Immature natural killer cell (primary cell): ENCODE data around the gene C22orf31. TPM values are rescaled to one million over a fixed set of nuclear protein-coding genes. Genes with fewer than 3 reads are reported as not detected.
A peak's percentile ranks its signal among the peaks of the same experiment; 100 is the strongest.
"Not testable (repeated sequence)": the region's sequence is repeated elsewhere in the genome, so short reads cannot be mapped to it uniquely, and the experiment has no call there.

Source experiments
- DNase-seq, 3 donors: peaks; one replicate each; pipeline ENCODE4 v3.0.0; 2022; ENCODE audit warnings: mixed read lengths in 1 of 3
- H3K27ac Mint-ChIP-seq, 6 donors: one replicate each; pipeline ENCODE4 v1.8.0; 2020; ENCODE audit warnings: mixed read lengths in 6 of 6, mild to moderate bottlenecking in 5 of 6, inconsistent platforms in 4 of 6, moderate library complexity in 3 of 6
- H3K27me3 Mint-ChIP-seq, 3 donors: one replicate each; pipeline ENCODE4 v1.8.0; 2020 to 2021; ENCODE audit warnings: low read depth in 3 of 3, mild to moderate bottlenecking in 3 of 3, mixed read lengths in 3 of 3, moderate library complexity in 3 of 3, inconsistent platforms in 1 of 3
- H3K36me3 Mint-ChIP-seq, 3 donors: one replicate each; pipeline ENCODE4 v1.8.0; 2020; ENCODE audit warnings: mixed read lengths in 3 of 3, inconsistent platforms in 2 of 3, mild to moderate bottlenecking in 2 of 3
- H3K4me1 Mint-ChIP-seq, 2 donors: one replicate each; pipeline ENCODE4 v1.8.0; 2020; ENCODE audit warnings: inconsistent platforms in 2 of 2, mild to moderate bottlenecking in 2 of 2, mixed read lengths in 2 of 2, moderate library complexity in 1 of 2
- H3K4me3 Mint-ChIP-seq, 5 donors: one replicate each; pipeline ENCODE4 v1.8.0; 2020; ENCODE audit warnings: mild to moderate bottlenecking in 5 of 5, mixed read lengths in 5 of 5, inconsistent platforms in 3 of 5, moderate library complexity in 3 of 5
- H3K9me3 Mint-ChIP-seq, 6 donors: one replicate each; pipeline ENCODE4 v1.8.0; 2020; ENCODE audit warnings: mild to moderate bottlenecking in 6 of 6, mixed read lengths in 6 of 6, inconsistent platforms in 4 of 6, moderate library complexity in 3 of 6
- polyA plus RNA-seq, 3 donors: library from polyadenylated mRNA; unstranded; fragments of 300-500 nt; fragmentation: Illumina TruSeq; gene quantifications; one replicate each; pipeline ENCODE4 v1.2.3, GENCODE V29; 2021

C22orf31 gene
- polyA plus RNA-seq, 3 donors from 2014 or later, result not detected

DNA sequence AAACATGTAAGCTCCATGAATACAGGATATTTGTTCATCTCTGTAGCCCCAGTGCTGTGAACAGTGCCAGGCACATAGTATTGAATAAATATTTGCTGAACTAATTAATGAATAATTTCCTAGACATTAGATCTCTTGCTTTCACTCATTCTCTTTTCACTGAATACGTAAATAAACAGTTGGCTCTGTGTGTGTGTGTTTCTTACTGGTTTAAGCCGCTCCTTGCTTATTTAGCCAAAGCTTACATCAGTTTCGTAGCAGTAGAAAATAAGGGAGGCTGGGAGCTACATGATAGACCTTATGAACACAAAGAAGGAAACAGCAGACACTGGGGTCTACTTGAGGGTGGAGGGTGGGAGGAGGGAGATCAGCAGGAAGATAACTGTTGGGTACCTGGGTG lies 28.4 kb upstream of the C22orf31 start:
- Mint-ChIP-seq H3K27ac (no peak overlapping the region), H3K36me3 (no peaks in the 10 kb centered on the region), H3K9me3 (no peaks in the 10 kb centered on the region), H3K4me3 (no peak overlapping the region), H3K27me3 (peaks cover 4 to 9% (median 6%) of the 10 kb centered on the region in 3 donors), H3K4me1 (no peaks in the 10 kb centered on the region)
- DNase-seq, result no peak

DNA sequence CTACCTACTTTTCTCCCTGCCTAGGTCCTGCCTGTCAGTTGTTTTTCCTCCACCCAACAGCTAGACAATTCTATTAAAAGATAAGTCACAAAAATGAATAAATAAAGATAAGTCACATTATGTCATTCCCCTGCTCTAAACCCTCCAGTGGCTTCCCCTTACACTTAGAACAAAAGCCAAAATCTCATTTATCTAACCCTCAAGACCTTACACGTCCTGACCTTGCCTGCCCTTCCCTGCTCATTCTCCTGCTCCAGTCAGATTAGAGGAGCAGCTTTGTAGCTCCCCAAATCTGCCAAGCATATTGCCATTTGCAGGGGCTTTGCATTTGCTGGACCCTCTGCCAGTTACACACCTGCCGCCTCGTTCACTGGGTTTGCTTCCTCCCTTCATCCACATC lies 27.9 kb upstream of the C22orf31 start:
- Mint-ChIP-seq H3K27ac (no peak overlapping the region), H3K27me3 (peaks cover 4 to 12% (median 6%) of the 10 kb centered on the region in 3 donors), H3K9me3 (no peaks in the 10 kb centered on the region), H3K36me3 (no peaks in the 10 kb centered on the region), H3K4me1 (no peaks in the 10 kb centered on the region), H3K4me3 (no peak overlapping the region)
- no peak for DNase-seq

DNA sequence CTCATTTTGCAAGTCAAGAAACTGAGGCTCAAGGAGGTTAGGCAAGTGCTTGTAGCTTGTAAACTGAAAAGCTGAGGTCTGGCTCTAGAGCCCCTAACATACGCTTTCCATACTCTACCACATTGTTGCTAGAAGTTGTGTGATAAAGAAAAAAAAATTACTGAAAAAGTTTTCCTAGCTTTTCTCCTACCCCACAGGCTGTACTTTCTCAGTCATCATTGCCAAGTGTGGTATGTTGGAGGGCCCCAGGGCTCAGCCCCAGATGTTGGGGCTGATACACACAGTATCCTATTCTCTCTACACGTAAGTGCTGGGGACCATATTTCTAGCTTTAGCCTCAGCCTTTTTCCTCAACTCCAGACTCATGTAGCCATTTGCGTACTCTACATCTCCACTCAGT lies 27.2 kb upstream of the C22orf31 start:
- no peaks in the 10 kb centered on the region for H3K4me1 Mint-ChIP-seq
- peaks cover 4 to 12% (median 9%) of the 10 kb centered on the region in 3 donors for H3K27me3 Mint-ChIP-seq
- no peak overlapping the region for H3K4me3 Mint-ChIP-seq
- no peaks in the 10 kb centered on the region for H3K36me3 Mint-ChIP-seq
- DNase-seq, result no peak
- H3K9me3 Mint-ChIP-seq, result peaks cover 0 to 3% (median 0%) of the 10 kb centered on the region in 6 donors
- no peak overlapping the region for H3K27ac Mint-ChIP-seq

DNA sequence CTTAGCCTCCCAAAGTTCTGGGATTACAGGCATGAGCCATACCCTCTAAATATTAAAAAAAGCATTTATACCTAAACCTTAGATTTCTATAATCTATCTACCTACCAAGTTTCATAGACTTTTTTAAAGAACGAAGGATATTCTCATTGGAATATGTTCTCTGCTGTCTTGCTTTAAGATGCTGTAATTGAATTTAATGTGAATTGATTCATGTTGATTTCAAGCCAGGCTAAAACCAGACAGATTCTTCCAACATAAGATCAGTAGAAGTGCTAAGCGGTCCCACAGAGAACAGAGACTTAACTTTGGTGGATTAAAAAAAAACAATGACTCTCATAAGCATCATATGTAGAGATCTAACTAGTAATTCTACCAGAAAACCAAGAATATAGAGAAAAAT lies 25.4 kb upstream of the C22orf31 start:
- H3K4me1 Mint-ChIP-seq, result no peaks in the 10 kb centered on the region
- peaks cover 4 to 21% (median 15%) of the 10 kb centered on the region in 3 donors for H3K27me3 Mint-ChIP-seq
- H3K36me3 Mint-ChIP-seq, result no peaks in the 10 kb centered on the region
- no peak overlapping the region for H3K27ac Mint-ChIP-seq
- H3K9me3 Mint-ChIP-seq, result peaks cover 0 to 3% (median 0%) of the 10 kb centered on the region in 6 donors
- DNase-seq, result no peak
- no peak overlapping the region for H3K4me3 Mint-ChIP-seq

DNA sequence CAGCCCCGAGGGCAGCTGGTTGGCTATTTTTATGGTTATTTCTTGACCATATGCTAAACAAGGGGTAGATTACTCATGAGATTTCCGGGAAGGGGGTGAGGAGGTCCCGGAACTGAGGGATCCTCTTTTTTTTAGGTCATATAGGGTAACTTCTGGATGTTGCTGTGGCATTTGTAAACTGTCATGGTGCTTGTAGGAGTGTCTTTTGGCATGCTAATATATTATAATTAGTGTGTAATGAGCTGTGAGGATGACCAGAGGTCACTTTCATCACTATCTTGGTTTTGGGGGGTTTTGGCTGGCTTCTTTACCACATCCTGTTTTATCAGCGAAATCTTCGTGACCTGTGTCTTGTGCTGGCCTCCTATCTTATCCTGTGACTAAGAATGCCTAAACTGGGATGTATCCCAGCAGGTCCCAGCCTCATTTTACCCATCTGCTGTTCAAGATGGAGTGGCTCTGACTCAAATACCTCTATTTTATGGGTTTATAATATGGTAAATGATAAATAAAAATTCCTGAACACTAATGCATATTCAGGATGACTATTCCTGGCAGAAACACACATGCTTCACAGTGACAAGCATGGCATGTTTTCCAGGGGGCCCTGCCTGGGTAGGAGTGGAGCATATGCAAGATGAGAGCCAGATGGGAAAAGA lies 22.4 kb upstream of the C22orf31 start:
- Mint-ChIP-seq H3K27ac (no peak overlapping the region), H3K4me3 (no peak overlapping the region)

DNA sequence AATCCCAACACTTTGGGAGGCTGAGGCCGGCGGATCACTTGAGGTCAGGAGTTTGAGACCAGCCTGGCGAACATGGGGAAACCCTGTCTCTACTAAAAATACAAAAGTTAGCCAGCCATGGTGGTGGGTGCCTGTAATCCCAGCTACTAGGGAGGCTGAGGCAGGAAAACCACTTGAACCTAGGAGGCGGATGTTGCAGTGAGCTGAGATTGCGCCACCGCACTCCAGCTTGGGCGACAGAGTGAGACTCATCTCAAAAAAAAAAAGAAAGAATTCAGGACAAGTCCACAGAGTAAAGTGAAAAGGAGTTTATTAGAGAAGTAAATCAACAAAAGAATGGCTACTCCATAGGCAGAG lies 21.9 kb upstream of the C22orf31 start:
- not testable (repeated sequence) for DNase-seq, H3K9me3 Mint-ChIP-seq, H3K27ac Mint-ChIP-seq, H3K4me3 Mint-ChIP-seq, H3K36me3 Mint-ChIP-seq
- Mint-ChIP-seq H3K4me1 (peaks cover 21 to 27% of the 10 kb centered on the region in 2 donors), H3K27me3 (peaks cover 7 to 18% (median 13%) of the 10 kb centered on the region in 3 donors)

More for the DNA sequence above, 22.4 kb upstream of the C22orf31 start:
- H3K4me1 Mint-ChIP-seq, result peaks cover 16 to 22% of the 10 kb centered on the region in 2 donors
- H3K36me3 Mint-ChIP-seq, result no peaks in the 10 kb centered on the region
- peaks cover 2 to 18% (median 13%) of the 10 kb centered on the region in 3 donors for H3K27me3 Mint-ChIP-seq
- H3K9me3 Mint-ChIP-seq, result peaks cover 0 to 3% (median 0%) of the 10 kb centered on the region in 6 donors
- no peak for DNase-seq

DNA sequence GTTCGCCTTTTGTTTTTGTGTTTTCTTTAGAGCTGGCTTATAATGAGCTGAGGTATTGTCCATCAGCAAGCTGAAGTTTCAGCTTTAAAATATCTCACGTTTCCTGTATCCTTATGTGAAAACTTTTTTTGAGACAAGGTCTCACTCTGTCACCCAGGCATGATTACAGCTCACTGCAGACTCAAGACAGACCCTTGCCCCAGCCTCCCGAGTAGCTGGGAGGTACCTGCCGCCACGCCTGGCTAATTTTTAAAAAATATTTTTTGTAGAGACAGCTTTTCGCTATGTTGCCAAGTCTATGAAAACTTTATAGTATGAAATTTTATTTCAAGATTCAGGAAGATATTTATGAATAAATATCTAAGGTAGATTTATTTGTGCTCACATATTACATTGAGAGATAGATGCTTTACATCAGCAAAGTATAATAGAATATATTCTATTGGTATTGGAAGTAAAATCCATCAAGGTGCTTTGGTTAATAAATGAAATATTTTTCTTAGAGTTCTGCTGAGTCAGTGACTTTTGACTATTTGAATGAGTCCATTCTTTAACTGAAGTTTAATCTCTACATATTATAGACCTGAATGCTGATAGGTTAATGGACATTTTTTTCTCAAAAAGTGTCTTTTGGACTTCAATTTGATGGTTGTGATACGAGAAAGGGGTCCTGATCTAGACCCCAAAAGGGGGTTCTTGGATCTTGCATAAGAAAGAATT lies 21.4 kb upstream of the C22orf31 start:
- H3K27ac Mint-ChIP-seq, result no peak overlapping the region
- no peaks in the 10 kb centered on the region for H3K36me3 Mint-ChIP-seq
- no peak for DNase-seq
- H3K9me3 Mint-ChIP-seq, result peaks cover 0 to 3% (median 0%) of the 10 kb centered on the region in 6 donors
- H3K4me3 Mint-ChIP-seq, result no peak overlapping the region
- peaks cover 21 to 31% of the 10 kb centered on the region in 2 donors for H3K4me1 Mint-ChIP-seq
- peaks cover 11 to 18% (median 13%) of the 10 kb centered on the region in 3 donors for H3K27me3 Mint-ChIP-seq

DNA sequence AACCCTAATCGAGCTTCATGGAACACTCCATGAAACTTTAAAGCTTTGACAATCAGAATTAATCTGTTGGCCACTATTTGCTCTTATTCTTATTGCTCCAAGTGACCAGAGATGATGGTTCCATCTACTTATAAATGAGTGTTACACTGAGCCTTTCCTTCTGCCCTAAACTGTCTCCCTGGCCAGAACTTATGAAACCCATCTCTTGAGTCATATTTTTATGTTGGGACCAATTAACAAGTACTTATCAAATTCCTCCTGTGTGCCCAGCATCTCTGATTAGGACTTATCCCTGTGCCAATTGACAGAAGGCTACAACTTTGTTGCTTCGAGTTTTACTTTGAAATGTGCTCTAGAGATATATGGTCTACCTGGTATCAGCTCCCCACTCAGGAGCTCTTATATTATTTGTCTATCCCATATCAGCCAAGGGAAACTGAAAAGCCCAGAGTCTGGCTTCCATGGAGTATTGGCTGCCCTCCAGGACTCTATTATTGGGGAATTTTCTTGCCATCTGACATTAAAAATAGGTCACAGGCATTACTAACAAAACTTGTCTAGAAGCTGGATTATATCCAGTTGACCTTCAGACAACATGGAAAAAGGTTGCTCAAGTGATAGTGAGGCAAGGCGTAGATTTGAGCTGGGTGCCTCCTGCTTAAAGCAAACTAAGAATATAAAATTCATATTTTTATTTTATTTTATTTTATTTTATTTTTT lies 20.0 kb upstream of the C22orf31 start:
- H3K9me3 Mint-ChIP-seq, result peaks cover 0 to 3% (median 0%) of the 10 kb centered on the region in 6 donors
- H3K27ac Mint-ChIP-seq, result no peak overlapping the region
- peaks cover 21 to 31% of the 10 kb centered on the region in 2 donors for H3K4me1 Mint-ChIP-seq
- H3K27me3 Mint-ChIP-seq, result peaks cover 13 to 18% (median 13%) of the 10 kb centered on the region in 3 donors
- no peak overlapping the region for H3K4me3 Mint-ChIP-seq
- H3K36me3 Mint-ChIP-seq, result no peaks in the 10 kb centered on the region
- no peak for DNase-seq

DNA sequence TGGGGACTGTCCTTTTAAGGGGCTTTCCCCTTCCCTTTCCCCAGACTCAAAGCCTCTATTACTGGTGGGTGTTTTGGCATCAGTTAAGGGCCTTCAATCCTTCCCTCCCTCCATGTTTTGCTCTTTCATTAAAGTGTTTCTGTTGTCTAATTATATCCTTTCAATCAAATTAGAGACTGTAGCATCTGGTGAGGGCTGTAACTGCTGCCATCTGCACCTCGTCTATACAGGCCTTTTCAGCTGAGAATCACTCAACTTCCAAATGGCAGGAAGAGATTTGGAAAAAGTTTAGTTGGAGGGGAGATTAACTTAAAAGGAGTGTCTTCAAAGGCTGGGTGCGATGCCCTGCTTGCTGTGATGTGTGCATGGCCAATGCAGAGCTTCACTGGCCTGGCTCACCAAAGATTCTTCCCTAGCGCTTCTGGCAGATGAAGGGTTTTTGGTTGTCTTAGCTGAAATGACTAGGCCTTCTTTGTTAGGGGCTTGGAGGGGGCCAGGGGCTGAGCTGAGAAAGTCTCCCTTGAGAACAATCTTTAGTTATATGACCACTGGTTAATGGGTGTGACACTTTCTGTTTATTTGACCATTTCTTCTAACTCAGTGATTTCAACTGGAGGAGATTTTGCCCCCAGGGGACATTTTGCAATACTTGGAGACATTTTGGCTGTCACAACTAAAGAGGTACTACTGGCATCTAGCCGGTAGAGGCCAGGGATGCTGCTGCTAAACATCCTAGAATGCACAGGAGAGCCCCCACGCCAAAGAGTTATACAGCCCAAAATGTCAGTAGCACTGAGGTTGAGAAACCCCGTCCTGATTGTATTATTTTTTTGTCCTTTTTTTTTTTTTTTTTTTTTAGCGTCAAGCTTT lies 18.7 kb upstream of the C22orf31 start:
- peak overlapping the region in 2 of 6 donors; percentile 7 for H3K27ac Mint-ChIP-seq
- H3K4me1 Mint-ChIP-seq, result peaks cover 21 to 31% of the 10 kb centered on the region in 2 donors
- H3K36me3 Mint-ChIP-seq, result no peaks in the 10 kb centered on the region
- DNase-seq, result no peak
- H3K27me3 Mint-ChIP-seq, result peaks cover 13 to 24% (median 21%) of the 10 kb centered on the region in 3 donors
- peaks cover 0 to 3% (median 0%) of the 10 kb centered on the region in 6 donors for H3K9me3 Mint-ChIP-seq
- H3K4me3 Mint-ChIP-seq, result peak overlapping the region in 1 of 5 donors; percentile 50

DNA sequence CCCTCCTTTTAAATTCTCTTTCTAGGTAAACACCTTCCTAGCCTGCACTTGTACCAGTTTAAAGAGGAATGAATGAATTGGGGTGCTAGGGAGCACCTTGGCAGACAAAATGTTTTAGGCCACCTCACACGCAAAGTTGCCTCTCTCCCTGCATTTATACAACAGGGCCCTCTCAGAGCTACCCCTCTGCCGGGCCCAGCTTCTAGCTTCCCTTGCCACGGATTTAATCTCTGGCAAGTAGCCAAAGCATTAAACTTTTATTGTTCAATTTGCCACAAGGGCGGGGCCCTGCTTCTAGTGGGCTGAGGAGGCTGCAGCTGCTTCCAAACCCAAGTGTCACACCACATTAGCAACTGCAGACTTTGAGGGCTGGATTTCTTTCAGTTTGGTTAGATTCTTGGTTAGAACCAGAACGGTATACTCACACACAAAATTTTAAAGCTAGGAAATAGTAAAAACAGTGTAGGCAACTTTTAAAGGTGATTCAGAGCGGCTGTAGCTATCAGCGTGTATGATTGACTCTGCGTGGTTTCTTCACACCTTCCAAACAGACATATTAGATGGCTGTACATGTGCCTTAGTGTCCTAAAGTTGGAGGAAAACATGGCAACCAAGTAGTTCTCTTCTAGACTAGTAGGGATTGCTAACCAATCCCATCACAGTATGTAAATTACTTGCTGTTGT lies 17.7 kb upstream of the C22orf31 start:
- Mint-ChIP-seq H3K27ac (peak overlapping the region in 2 of 6 donors; percentile 7 to 43), H3K27me3 (peaks cover 11 to 32% (median 22%) of the 10 kb centered on the region in 3 donors), H3K36me3 (no peaks in the 10 kb centered on the region), H3K9me3 (peaks cover 0 to 3% (median 0%) of the 10 kb centered on the region in 6 donors), H3K4me1 (peaks cover 22 to 35% of the 10 kb centered on the region in 2 donors), H3K4me3 (peak overlapping the region in 4 of 5 donors; percentile 6 to 50 (median 19))
- peak; percentile 44 to 69 (median 57) for DNase-seq

DNA sequence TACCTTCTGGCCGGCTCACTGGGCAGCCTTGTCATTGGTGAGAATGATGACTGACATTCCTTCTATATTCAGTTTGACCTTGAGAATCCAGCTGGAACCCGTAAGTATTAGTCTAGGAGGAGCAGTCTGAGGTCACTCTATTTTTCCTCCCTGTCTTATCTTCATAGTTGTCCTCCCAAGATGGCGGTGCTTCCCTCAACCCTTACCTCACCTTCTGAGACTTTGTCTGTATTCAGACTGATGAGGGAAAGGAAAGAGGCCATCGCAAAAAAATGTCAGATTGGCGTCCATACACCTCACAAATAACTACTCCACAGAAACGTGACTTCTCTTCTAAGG lies 17.2 kb upstream of the C22orf31 start:
- Mint-ChIP-seq H3K27ac (no peak overlapping the region), H3K4me1 (peaks cover 24 to 40% of the 10 kb centered on the region in 2 donors), H3K4me3 (no peak overlapping the region)

DNA sequence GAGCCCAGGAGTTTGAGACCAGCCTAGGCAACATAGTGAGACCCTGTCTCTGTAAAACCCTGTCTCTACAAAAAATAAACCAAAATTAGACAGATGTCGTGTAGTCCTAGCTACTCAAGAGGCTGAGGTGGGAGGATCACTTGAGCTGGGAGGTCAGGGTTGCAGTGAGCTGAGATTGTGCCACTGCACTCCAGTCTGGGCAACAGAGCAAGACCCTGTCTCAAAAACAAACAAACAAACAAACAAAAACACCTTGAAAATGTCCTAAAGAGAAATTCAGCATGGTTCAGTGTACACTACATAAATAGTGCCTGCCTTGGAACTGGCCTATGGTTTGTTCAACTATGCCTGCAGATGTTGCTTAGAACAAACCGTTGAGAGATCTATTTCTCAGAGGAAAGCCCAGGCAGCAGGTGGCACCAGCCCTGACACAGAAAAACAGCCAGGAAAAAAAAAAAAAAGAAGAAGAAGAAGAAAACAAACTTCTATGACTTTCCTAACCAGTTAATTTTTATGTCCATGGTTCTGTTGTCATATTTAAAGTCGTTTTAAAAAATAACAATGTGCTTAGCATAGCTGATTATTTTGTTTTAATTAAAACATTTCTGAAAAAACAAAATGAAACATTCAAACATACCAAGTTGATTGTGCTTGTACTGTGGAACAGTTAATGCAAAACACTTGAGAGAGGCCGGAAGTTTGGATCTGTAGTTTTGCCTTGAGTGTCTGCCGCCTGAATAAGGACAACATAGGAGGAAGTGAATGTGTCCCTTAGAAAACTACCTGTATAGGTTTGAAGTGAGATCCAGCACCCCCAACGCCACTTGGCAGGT lies 16.6 kb upstream of the C22orf31 start:
- no peak for DNase-seq
- Mint-ChIP-seq H3K36me3 (no peaks in the 10 kb centered on the region), H3K4me1 (peaks cover 24 to 40% of the 10 kb centered on the region in 2 donors), H3K27ac (no peak overlapping the region), H3K27me3 (peaks cover 8 to 28% (median 26%) of the 10 kb centered on the region in 3 donors), H3K9me3 (no peaks in the 10 kb centered on the region), H3K4me3 (no peak overlapping the region)

More for the DNA sequence above, 17.2 kb upstream of the C22orf31 start:
- no peak for DNase-seq
- peaks cover 11 to 32% (median 26%) of the 10 kb centered on the region in 3 donors for H3K27me3 Mint-ChIP-seq
- no peaks in the 10 kb centered on the region for H3K36me3 Mint-ChIP-seq
- no peaks in the 10 kb centered on the region for H3K9me3 Mint-ChIP-seq
